ENCODE data around the gene DAB1. TPM values are rescaled to one million over a fixed set of nuclear protein-coding genes. Genes with fewer than 3 reads are reported as not detected.

DAB1 gene
- polyA plus RNA-seq, 4 donors, result 5.0 to 6.5 (median 6.1) TPM

- DNase-seq (ENCODE audit: low read depth in 4 of 4, low spot score in 2 of 4), result no peak
Observed at GRCh38 chr1:56967900-56968832, 455.7 kb downstream of the DAB1 start.

DNA sequence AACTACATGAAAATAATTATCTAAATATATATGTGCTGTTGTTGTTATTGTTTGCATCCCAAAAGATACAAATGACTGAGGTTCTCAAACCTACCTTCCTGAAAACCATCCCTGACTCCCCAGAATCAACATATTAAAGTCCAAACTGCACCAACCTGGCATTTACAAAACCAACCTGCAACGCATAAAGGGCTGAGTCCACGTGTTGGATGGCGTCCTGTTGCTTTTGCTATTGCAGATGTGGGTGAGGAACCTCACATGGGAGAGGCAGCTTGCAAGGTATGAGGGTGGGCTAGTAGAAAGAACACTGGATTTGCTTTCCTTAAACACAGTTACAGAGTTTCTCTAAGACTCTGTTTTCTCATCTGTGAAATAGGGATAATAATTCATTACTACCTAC is 456.5 kb downstream of the DAB1 start:
- DNase-seq (ENCODE audit: low read depth in 4 of 4, low spot score in 2 of 4), result no peak

DNA sequence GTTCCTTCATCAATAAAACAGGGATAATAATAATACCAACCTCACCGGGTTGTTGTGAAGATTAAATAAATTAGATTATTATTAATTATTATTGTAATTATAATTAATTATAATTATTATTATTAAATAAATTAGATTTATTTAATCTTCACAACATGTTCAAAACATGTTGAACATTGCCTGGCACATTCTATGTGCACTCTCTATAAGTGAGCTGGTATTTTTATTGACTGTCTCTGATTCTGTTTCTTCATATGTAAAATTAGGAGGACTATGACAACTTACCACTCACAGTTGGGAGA is 457.2 kb downstream of the DAB1 start:
- DNase-seq (ENCODE audit: low read depth in 4 of 4, low spot score in 2 of 4), result no peak

DNA sequence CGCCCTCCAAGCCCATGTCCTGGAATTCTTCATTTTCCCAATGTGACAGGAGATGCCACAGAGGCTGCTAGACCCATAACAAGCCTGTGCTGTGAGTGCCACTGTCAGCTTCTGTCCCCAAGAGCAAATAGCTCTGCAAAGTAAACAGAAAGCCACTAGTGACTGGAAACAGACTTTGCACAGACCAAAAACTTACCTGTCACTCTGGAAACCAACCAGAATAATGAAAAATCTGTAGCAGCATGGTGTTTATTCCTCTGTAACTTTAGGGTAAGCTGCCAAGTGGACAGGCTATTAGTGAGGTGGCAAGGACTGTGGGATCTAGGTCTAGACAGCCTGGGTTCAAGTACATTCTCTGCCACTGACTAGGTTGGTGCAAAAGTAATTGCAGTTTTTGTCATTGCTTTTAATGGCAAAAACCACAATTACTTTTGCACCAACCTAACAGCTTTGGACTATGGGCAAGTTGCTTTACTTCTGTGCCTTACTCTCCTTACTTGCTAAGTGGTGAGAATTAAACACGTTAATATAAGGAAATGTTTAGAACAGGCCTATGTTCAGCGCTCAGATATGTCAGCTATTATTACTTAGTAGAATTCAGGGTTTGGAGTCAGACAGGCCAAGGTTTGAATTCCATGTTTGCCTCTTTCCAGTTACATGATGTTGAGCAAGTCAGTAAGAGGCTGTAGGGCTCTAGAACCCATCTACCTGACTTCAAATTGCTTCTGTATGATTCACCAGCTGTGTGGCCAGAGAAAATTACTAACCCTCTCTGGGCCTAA is 457.8 kb downstream of the DAB1 start, which contains the start of gene C8B:
Gene C8B (minus strand): TSS at position 100 of the 782 bp plus-strand sequence. CDS start 67 bp downstream, at position 33.
- no peak for DNase-seq (ENCODE audit: low read depth in 4 of 4, low spot score in 2 of 4)

- no peak for DNase-seq (ENCODE audit: low read depth in 4 of 4, low spot score in 2 of 4)
Observed at GRCh38 chr1:56965191-56965590, 458.7 kb downstream of the DAB1 start.

DNA sequence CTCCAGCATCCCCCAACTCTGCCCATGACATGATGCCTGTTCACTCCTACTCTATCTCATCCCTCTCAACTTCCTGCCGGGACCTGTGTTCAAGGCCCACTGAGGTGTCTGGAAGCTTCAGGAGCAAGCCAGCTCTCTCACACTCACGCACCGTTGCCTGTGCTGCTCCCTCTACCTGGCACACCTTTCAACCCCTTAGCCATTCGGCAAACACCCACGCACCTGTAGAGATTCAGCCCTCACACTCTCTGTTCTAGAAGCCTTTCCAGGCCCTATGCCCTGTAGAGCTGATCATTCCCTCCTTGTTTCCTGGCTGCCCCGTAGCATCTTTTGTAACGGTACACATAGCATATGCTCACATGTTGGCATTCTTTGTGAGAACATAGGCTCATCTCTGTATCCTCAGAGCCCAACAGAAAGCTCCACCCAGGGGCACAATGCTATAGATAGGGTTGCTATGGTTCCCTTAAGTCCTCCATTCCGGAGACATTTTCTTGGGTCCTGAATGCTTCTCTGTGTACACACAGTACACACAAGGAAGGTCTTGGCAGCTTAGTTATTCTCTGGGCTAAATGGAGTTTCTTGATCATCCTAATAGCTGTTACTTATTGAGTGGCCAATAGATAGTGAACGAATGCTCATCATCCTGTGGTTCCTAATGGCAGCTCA is 459.4 kb downstream of the DAB1 start:
- DNase-seq (ENCODE audit: low read depth in 4 of 4, low spot score in 2 of 4), result no peak

GRCh38 chr1:56963667-56964066 is 460.2 kb downstream of the DAB1 start:
- DNase-seq (ENCODE audit: low read depth in 4 of 4, low spot score in 2 of 4), result no peak

GRCh38 chr1:56961426-56961825 is 462.4 kb downstream of the DAB1 start:
- DNase-seq (ENCODE audit: low read depth in 4 of 4, low spot score in 2 of 4), result no peak

DNA sequence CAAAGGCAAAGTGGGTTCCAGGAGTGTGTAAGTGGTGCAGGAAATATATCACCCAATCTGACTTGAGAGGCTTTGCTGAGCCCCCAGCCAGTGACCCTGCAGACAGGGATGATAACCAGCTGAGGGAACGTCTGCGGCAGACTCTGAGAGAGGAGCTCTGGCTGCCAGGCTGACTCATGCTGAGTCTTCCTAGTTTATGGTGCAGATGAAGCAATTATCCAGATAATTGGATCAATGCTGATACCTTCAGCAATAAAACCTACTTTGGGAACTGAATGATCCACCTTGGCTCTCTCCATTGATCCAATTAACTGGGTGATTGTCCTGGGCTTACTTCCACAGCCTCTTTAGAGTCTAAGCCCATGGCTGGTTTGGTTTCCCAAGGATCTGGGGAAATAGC is 465.3 kb downstream of the DAB1 start:
- no peak for DNase-seq (ENCODE audit: low read depth in 4 of 4, low spot score in 2 of 4)

DNA sequence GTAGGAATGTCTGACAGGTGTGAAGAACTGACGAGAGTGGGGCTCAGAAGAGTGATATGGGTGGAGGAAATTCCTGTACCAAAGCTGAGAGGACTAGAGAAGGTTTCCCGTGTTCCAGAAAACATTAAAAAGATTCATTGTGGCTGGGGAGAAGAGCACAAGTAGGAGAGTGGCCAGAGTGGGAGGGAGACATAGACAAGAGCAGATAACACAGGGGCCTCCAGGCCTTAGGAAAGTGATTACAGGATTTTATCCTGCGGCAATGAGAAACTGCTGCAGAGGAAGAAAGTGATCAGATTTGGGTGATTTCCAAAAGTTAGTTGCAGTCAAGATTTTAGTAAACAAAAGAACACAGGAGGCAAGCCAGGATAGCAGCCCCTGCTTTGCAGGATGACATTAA is 465.9 kb downstream of the DAB1 start:
- DNase-seq (ENCODE audit: low read depth in 4 of 4, low spot score in 2 of 4), result no peak

GRCh38 chr1:56954664-56955063 is 469.2 kb downstream of the DAB1 start:
- no peak for DNase-seq (ENCODE audit: low read depth in 4 of 4, low spot score in 2 of 4)

DNA sequence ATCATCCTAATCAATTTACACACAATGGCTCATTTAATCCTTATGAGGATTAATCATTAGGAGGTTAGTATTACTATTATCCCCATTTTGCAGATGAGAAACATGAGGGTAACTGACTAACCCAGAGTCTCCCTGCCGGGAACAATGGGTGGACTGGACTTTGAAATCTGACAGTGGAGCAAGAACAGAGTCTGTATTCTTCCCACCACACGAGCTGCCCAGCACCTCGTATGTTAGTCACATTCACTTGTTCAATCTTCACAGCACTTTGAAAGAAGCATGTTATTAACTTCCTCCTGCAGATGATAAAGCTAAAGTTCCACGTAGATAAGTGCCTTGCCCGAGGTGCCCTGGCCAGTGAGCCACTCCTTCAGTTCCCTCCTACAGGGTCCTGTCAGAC is 470.5 kb downstream of the DAB1 start:
- no peak for DNase-seq (ENCODE audit: low read depth in 4 of 4, low spot score in 2 of 4)

- DNase-seq (ENCODE audit: low read depth in 4 of 4, low spot score in 2 of 4), result no peak
Observed at GRCh38 chr1:56952501-56952900, 471.4 kb downstream of the DAB1 start.

DNA sequence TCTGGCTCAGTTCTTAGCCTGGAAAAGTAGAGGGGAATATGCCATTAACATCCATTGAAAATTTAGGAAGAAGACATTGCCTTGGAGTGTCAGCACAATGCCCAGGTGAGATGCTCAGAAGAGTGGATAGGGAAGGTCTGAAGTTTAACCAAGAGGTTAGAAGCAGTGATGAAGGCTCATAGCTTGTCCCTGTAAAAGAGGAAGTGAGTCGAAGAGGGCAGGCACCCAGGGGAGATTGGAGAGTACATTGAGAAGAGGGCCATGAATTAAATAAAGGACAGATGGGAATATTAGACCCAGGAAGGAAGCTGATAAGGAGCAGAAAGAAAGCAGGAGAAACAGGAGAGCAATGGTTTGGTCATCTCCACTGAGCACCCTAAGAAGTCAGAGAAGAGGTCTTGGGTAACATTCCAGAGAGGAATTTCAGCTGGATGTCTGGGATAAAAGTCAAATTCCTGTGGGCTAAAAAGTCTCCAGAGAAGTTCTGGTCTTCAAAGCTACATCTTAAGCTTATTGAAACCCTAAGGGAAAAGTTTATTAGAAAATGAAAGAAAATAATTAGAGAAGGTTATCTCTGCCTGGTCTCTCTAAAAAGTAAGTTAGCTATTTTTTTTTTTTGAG is 475.3 kb downstream of the DAB1 start:
- DNase-seq (ENCODE audit: low read depth in 4 of 4, low spot score in 2 of 4), result no peak
